HCT116 (cell line): ENCODE measurements around the gene AMMECR1.
"Not testable (repeated sequence)": the region's sequence is repeated elsewhere in the genome, so short reads cannot be mapped to it uniquely, and the experiment has no call there.

Experiments
- CEBPB ChIP-seq: IDR thresholded peaks from 2 replicates; pipeline ENCODE4 v1.6.1; 2012; ENCODE audit warnings: low read depth
- POLR2AphosphoS5 ChIP-seq: IDR thresholded peaks from 2 replicates; pipeline ENCODE4 v1.6.1; 2011; ENCODE audit warnings: mild to moderate bottlenecking, low read depth, low read length, moderate library complexity
- RAD21 ChIP-seq: IDR thresholded peaks from 2 replicates; pipeline ENCODE4 v1.6.1; 2012; ENCODE audit warnings: low read depth, mild to moderate bottlenecking
- SIN3A ChIP-seq: IDR thresholded peaks from 2 replicates; pipeline ENCODE4 v1.6.1; 2012; ENCODE audit warnings: low read depth
- TF ChIP-seq, protein P1 (sequence below), 3 experiments: fragments of 200-600 bp in 1 of 3; sonication (generic) in 1 of 3; IDR thresholded peaks in 2 of 3; conservative IDR thresholded peaks in 1 of 3; 2 replicates each; pipeline ENCODE4 v1.5.1; 2012 to 2017; ENCODE audit warnings: low read depth in 2 of 3, low read length in 2 of 3, antibody characterized with exemption in 1 of 3, borderline replicate concordance in 1 of 3, control low read depth in 1 of 3, mild to moderate bottlenecking in 1 of 3, mixed read lengths in 1 of 3, mixed run types in 1 of 3, moderate library complexity in 1 of 3; ENCODE audit not compliant: insufficient read depth in 1 of 3
- TF ChIP-seq, protein P2 (sequence below): IDR thresholded peaks from 2 replicates; pipeline ENCODE4 v1.6.1; 2012
- TF ChIP-seq, protein P3 (sequence below): IDR thresholded peaks from 2 replicates; pipeline ENCODE4 v1.6.1; 2012; ENCODE audit warnings: low read depth
- TF ChIP-seq, protein P4 (sequence below): IDR thresholded peaks from 2 replicates; pipeline ENCODE4 v1.6.1; 2012

DNA sequence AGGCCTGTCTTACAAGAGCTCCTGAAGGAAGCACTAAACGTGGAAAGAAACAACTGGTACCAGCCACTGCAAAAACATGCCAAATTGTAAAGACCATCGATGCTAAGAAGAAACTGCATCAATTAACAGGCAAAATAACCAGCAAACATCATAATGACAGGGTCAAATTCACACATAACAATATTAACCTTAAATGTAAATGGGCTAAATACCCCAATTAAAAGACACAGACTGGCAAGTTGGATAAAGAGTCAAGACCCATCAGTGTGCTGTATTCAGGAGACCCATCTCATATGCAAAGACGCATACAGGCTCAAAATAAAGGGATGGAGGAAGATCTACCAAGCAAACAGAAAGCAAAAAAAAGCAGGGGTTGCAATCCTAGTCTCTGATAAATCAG lies 86.4 kb downstream of the AMMECR1 start:
- TF ChIP-seq, protein P1, sequence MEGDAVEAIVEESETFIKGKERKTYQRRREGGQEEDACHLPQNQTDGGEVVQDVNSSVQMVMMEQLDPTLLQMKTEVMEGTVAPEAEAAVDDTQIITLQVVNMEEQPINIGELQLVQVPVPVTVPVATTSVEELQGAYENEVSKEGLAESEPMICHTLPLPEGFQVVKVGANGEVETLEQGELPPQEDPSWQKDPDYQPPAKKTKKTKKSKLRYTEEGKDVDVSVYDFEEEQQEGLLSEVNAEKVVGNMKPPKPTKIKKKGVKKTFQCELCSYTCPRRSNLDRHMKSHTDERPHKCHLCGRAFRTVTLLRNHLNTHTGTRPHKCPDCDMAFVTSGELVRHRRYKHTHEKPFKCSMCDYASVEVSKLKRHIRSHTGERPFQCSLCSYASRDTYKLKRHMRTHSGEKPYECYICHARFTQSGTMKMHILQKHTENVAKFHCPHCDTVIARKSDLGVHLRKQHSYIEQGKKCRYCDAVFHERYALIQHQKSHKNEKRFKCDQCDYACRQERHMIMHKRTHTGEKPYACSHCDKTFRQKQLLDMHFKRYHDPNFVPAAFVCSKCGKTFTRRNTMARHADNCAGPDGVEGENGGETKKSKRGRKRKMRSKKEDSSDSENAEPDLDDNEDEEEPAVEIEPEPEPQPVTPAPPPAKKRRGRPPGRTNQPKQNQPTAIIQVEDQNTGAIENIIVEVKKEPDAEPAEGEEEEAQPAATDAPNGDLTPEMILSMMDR (IDR thresholded peaks at IDR 0.05 in 2 of 3, conservative IDR thresholded peaks at IDR 0.05 in 1 of 3; ENCODE audit: borderline replicate concordance in 1 of 3, insufficient read depth in 1 of 3, low read depth in 2 of 3, low read length in 2 of 3): not testable (repeated sequence)
- not testable (repeated sequence) for TF ChIP-seq POLR2AphosphoS5, SIN3A, RAD21, CEBPB
- TF ChIP-seq, protein P2, sequence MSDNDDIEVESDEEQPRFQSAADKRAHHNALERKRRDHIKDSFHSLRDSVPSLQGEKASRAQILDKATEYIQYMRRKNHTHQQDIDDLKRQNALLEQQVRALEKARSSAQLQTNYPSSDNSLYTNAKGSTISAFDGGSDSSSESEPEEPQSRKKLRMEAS: not testable (repeated sequence)
- TF ChIP-seq, protein P3, sequence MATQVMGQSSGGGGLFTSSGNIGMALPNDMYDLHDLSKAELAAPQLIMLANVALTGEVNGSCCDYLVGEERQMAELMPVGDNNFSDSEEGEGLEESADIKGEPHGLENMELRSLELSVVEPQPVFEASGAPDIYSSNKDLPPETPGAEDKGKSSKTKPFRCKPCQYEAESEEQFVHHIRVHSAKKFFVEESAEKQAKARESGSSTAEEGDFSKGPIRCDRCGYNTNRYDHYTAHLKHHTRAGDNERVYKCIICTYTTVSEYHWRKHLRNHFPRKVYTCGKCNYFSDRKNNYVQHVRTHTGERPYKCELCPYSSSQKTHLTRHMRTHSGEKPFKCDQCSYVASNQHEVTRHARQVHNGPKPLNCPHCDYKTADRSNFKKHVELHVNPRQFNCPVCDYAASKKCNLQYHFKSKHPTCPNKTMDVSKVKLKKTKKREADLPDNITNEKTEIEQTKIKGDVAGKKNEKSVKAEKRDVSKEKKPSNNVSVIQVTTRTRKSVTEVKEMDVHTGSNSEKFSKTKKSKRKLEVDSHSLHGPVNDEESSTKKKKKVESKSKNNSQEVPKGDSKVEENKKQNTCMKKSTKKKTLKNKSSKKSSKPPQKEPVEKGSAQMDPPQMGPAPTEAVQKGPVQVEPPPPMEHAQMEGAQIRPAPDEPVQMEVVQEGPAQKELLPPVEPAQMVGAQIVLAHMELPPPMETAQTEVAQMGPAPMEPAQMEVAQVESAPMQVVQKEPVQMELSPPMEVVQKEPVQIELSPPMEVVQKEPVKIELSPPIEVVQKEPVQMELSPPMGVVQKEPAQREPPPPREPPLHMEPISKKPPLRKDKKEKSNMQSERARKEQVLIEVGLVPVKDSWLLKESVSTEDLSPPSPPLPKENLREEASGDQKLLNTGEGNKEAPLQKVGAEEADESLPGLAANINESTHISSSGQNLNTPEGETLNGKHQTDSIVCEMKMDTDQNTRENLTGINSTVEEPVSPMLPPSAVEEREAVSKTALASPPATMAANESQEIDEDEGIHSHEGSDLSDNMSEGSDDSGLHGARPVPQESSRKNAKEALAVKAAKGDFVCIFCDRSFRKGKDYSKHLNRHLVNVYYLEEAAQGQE: not testable (repeated sequence)
- TF ChIP-seq, protein P4, sequence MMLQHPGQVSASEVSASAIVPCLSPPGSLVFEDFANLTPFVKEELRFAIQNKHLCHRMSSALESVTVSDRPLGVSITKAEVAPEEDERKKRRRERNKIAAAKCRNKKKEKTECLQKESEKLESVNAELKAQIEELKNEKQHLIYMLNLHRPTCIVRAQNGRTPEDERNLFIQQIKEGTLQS: not testable (repeated sequence)
